ENCODE data around the gene LMBR1. TPM values are rescaled to one million over a fixed set of nuclear protein-coding genes. Genes with fewer than 3 reads are reported as not detected.

Gene LMBR1
- total RNA-seq, 2 experiments from 2014 or later = 42.7 to 50.6 TPM

DNA sequence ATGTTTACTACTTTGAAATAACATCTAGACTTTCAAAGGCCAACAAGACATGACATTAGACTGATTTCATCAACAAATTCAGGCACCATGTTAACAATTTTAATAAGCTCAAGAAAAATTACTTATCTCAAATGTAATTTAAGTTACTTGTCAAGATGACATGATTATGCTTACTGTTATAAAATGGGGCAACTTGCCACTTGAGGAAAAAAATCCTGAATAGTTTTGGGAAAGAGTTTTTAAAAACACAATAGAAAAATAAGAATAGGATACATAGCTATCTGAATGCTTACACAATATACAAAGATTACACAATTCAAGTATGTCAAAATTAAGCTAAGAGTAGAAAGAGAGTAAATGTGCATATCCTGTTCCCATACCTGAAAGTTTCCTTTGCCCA is 167.0 kb downstream of the LMBR1 start:
- CTCF ChIA-PET = no interaction called here
- Mint-ChIP-seq H3K4me3 (no peak overlapping the region), H3K9me3 (no peaks in the 10 kb centered on the region), H3K36me3 (ENCODE audit: low read depth) (peaks cover 20% of the 10 kb centered on the region), H3K27me3 (no peaks in the 10 kb centered on the region), H3K27ac (no peak overlapping the region), H3K4me1 (ENCODE audit: low read depth) (peaks cover 2% of the 10 kb centered on the region)
- POLR2A ChIA-PET = interaction anchor here (1.1 to 1.3 kb wide), 2 partner anchors 9 to 10 kb away, joined by 3 to 4 read pairs; no protein-coding TSS in a partner anchor
- ATAC-seq (no peak), DNase-seq (no peak)
- intact Hi-C loops (cut with micrococcal nuclease) = no loop called here
- TF ChIP-seq, protein P1, sequence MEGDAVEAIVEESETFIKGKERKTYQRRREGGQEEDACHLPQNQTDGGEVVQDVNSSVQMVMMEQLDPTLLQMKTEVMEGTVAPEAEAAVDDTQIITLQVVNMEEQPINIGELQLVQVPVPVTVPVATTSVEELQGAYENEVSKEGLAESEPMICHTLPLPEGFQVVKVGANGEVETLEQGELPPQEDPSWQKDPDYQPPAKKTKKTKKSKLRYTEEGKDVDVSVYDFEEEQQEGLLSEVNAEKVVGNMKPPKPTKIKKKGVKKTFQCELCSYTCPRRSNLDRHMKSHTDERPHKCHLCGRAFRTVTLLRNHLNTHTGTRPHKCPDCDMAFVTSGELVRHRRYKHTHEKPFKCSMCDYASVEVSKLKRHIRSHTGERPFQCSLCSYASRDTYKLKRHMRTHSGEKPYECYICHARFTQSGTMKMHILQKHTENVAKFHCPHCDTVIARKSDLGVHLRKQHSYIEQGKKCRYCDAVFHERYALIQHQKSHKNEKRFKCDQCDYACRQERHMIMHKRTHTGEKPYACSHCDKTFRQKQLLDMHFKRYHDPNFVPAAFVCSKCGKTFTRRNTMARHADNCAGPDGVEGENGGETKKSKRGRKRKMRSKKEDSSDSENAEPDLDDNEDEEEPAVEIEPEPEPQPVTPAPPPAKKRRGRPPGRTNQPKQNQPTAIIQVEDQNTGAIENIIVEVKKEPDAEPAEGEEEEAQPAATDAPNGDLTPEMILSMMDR (IDR thresholded peaks at IDR 0.05) = no peak

DNA sequence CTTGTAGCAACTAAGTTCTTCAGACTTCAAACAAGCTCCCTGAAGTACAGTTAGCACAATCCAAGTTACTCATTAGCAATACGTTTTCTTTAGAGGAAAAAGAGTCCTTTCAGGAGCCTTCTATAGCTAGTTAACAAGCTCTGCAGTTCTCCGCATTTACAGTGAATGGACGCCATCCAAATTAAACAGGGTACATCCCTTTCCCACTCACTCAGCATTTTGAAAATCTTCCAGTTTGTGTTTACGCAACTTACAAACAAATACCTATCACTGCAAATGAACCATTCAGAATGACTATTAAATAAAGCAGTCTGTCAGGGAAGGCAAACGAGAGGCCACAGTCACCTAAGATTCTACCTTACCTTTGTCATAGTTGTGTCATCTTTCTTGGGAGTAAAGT is 167.9 kb downstream of the LMBR1 start:
- ATAC-seq (no peak), DNase-seq (no peak)
- intact Hi-C loops (cut with micrococcal nuclease) = no loop called here
- no peaks in the 10 kb centered on the region for H3K9me3 Mint-ChIP-seq
- TF ChIP-seq, protein P1 (IDR thresholded peaks at IDR 0.05) = no peak
- H3K27me3 Mint-ChIP-seq = no peaks in the 10 kb centered on the region
- no peak overlapping the region for H3K27ac Mint-ChIP-seq
- CTCF ChIA-PET = no interaction called here
- H3K36me3 Mint-ChIP-seq (ENCODE audit: low read depth) = peaks cover 17% of the 10 kb centered on the region
- no peak overlapping the region for H3K4me3 Mint-ChIP-seq
- H3K4me1 Mint-ChIP-seq (ENCODE audit: low read depth) = peaks cover 2% of the 10 kb centered on the region
- POLR2A ChIA-PET = interaction anchor here (1.1 kb wide), 1 partner anchor 11 kb away, joined by 4 read pairs; no protein-coding TSS in a partner anchor

DNA sequence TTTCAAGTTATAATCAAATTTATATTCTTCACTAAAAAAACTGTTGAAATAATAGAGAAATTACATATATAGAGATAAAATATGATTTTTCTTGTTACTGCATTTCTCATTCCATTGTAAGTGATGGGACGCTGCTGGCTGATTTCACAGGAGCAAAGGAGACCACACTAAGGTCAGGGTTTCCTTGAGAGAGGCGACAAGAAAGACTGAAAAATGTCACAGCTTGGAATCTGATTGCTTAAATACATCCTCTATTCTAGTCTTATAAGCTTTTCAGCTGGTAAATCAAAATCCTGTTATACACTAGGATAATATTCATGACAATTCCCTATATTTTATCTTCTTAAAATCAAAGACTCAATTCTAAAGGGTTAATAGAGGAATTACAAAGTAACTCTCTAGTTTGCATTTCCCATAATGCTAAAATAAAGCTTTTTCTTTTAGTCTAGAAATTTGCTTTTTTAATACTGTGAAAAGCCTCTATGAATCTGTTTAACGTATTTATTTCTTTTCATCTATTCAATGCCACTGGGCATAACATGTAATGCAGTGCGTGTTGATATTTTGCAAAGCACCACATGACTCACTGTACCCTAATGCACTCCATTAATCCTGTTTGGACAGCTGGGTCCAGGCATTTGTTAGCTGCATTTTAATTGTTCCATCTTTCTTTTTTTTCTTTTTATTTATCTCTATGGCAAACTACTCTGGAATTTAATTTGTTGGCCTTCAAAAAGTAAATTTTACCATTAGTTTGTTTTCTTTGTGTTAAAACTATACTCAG is 170.7 kb downstream of the LMBR1 start:
- Mint-ChIP-seq H3K4me1 (ENCODE audit: low read depth) (peaks cover 2% of the 10 kb centered on the region), H3K9me3 (peaks cover 1% of the 10 kb centered on the region), H3K4me3 (no peak overlapping the region), H3K27ac (no peak overlapping the region), H3K27me3 (no peaks in the 10 kb centered on the region), H3K36me3 (ENCODE audit: low read depth) (peaks cover 24% of the 10 kb centered on the region)
- ChIA-PET CTCF (interaction anchor here (0.7 to 1.2 kb wide), 4 partner anchors 12 to 321 kb away, joined by 3 read pairs; no protein-coding TSS in a partner anchor), POLR2A (no interaction called here)
- intact Hi-C loops (cut with micrococcal nuclease) = no loop called here
- DNase-seq (no peak), ATAC-seq (no peak)
- TF ChIP-seq, protein P1 (IDR thresholded peaks at IDR 0.05) = no peak

- no peaks in the 10 kb centered on the region for H3K27me3 Mint-ChIP-seq
- no peak overlapping the region for H3K4me3 Mint-ChIP-seq
- H3K4me1 Mint-ChIP-seq (ENCODE audit: low read depth) = peaks cover 10% of the 10 kb centered on the region
- ATAC-seq (no peak), DNase-seq (no peak)
- TF ChIP-seq, protein P1 (IDR thresholded peaks at IDR 0.05) = no peak
- H3K36me3 Mint-ChIP-seq (ENCODE audit: low read depth) = peaks cover 68% of the 10 kb centered on the region
- ChIA-PET POLR2A (no interaction called here), CTCF (interaction anchor here (1.1 kb wide), 1 partner anchor 19 kb away, joined by 3 read pairs; no protein-coding TSS in a partner anchor)
- intact Hi-C loops (cut with micrococcal nuclease) = no loop called here
- no peak overlapping the region for H3K27ac Mint-ChIP-seq
- H3K9me3 Mint-ChIP-seq = peaks cover 23% of the 10 kb centered on the region
These were observed 189.1 kb downstream of the LMBR1 start for GRCh38 chr7:156703773-156704482.

GRCh38 chr7:156703209-156703608 is 189.8 kb downstream of the LMBR1 start:
- CTCF ChIA-PET = interaction anchor here (0.6 to 1.1 kb wide), 2 partner anchors 19 to 36 kb away, joined by 3 read pairs; no protein-coding TSS in a partner anchor
- H3K27ac Mint-ChIP-seq = no peak overlapping the region
- TF ChIP-seq, protein P1 (IDR thresholded peaks at IDR 0.05) = no peak
- H3K36me3 Mint-ChIP-seq (ENCODE audit: low read depth) = peaks cover 68% of the 10 kb centered on the region
- intact Hi-C loops (cut with micrococcal nuclease) = no loop called here
- no peak overlapping the region for H3K4me3 Mint-ChIP-seq
- H3K9me3 Mint-ChIP-seq = peaks cover 19% of the 10 kb centered on the region
- POLR2A ChIA-PET = no interaction called here
- peaks cover 10% of the 10 kb centered on the region for H3K4me1 Mint-ChIP-seq (ENCODE audit: low read depth)
- ATAC-seq (no peak), DNase-seq (no peak)
- H3K27me3 Mint-ChIP-seq = no peaks in the 10 kb centered on the region
